MCF 10A (cell line): ENCODE measurements around the gene CA6. TPM values are rescaled to one million over a fixed set of nuclear protein-coding genes. Genes with fewer than 3 reads are reported as not detected.

Source experiments
- BruUV-seq: library from RNA; stranded (reverse); fragments of 400-500 nt; replicated peaks from 2 replicates; lab custom pipeline; 2021; lab: Mats Ljungman, UMichigan
- CTCF ChIA-PET: fragments of 300-600 bp; sonication (Branson Sonifier 250); formaldehyde crosslinking; extraction: SDS; loops from one replicate; lab custom pipeline; 2021; ENCODE audit warnings: antibody characterized with exemption, inconsistent platforms; lab: Yijun Ruan, JAX
- POLR2A ChIA-PET: fragments of 300-600, 350-650 bp; sonication (Branson Sonifier 250); formaldehyde crosslinking; extraction: SDS; loops from one replicate; lab custom pipeline; 2020; ENCODE audit warnings: antibody characterized with exemption, inconsistent platforms; lab: Yijun Ruan, JAX
- DNase-seq: peaks from one replicate; pipeline ENCODE4 v3.0.0-alpha.2; 2018; ENCODE audit not compliant: unreplicated experiment
- H3K27ac Mint-ChIP-seq: one replicate; pipeline ENCODE4 v1.8.0; 2022; ENCODE audit warnings: mild to moderate bottlenecking, low read depth, mixed read lengths; ENCODE audit not compliant: unreplicated experiment
- H3K27me3 Mint-ChIP-seq: one replicate; pipeline ENCODE4 v1.8.0; 2022; ENCODE audit warnings: mixed read lengths; ENCODE audit not compliant: insufficient read depth, unreplicated experiment
- H3K36me3 Mint-ChIP-seq: one replicate; pipeline ENCODE4 v1.8.0; 2022; ENCODE audit warnings: mild to moderate bottlenecking, moderate library complexity, mixed read lengths; ENCODE audit not compliant: insufficient read depth, unreplicated experiment
- H3K4me1 Mint-ChIP-seq: one replicate; pipeline ENCODE4 v1.8.0; 2022; ENCODE audit warnings: mixed read lengths; ENCODE audit not compliant: insufficient read depth, unreplicated experiment
- H3K4me3 Mint-ChIP-seq: one replicate; pipeline ENCODE4 v1.8.0; 2022; ENCODE audit warnings: mild to moderate bottlenecking, moderate library complexity, mixed read lengths; ENCODE audit not compliant: unreplicated experiment
- H3K9me3 Mint-ChIP-seq: one replicate; pipeline ENCODE4 v1.8.0; 2022; ENCODE audit warnings: mixed read lengths; ENCODE audit not compliant: unreplicated experiment
- intact Hi-C: fragments of 100-400 bp; cut with micrococcal nuclease; formaldehyde crosslinking; loops from 2 replicates; pipeline ENCODE4 v1.14.1; 2022
- total RNA-seq: library from RNA; stranded (reverse); gene quantifications from 2 replicates; pipeline ENCODE4 v1.2.3, GENCODE V29; 2022
- TF ChIP-seq, protein P1 (sequence below): fragments of 200-600 bp; IDR thresholded peaks from one replicate; pipeline ENCODE4 v1.8.0; 2022; ENCODE audit warnings: antibody characterized with exemption, mild to moderate bottlenecking; ENCODE audit not compliant: unreplicated experiment

The CA6 gene
- total RNA-seq, 1 experiment from 2014 or later, result not detected

- no peak for DNase-seq
- BruUV-seq, result no TSS peak
- no peak overlapping the region for H3K27ac Mint-ChIP-seq
- peaks cover 11% of the 10 kb centered on the region for H3K4me1 Mint-ChIP-seq
- H3K9me3 Mint-ChIP-seq, result peaks cover 11% of the 10 kb centered on the region
- POLR2A ChIA-PET, result interaction anchor here (0.8 kb wide), 1 partner anchor 36 kb away, joined by 3 read pairs; no protein-coding TSS in a partner anchor
- intact Hi-C loops, result no loop called here
- no peaks in the 10 kb centered on the region for H3K36me3 Mint-ChIP-seq
- H3K27me3 Mint-ChIP-seq, result no peaks in the 10 kb centered on the region
- TF ChIP-seq, protein P1, sequence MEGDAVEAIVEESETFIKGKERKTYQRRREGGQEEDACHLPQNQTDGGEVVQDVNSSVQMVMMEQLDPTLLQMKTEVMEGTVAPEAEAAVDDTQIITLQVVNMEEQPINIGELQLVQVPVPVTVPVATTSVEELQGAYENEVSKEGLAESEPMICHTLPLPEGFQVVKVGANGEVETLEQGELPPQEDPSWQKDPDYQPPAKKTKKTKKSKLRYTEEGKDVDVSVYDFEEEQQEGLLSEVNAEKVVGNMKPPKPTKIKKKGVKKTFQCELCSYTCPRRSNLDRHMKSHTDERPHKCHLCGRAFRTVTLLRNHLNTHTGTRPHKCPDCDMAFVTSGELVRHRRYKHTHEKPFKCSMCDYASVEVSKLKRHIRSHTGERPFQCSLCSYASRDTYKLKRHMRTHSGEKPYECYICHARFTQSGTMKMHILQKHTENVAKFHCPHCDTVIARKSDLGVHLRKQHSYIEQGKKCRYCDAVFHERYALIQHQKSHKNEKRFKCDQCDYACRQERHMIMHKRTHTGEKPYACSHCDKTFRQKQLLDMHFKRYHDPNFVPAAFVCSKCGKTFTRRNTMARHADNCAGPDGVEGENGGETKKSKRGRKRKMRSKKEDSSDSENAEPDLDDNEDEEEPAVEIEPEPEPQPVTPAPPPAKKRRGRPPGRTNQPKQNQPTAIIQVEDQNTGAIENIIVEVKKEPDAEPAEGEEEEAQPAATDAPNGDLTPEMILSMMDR, result no peak
- CTCF ChIA-PET, result interaction anchor here (1.1 to 2.4 kb wide), 2 partner anchors 21 to 49 kb away, joined by 3 to 12 read pairs; no protein-coding TSS in a partner anchor
- no peak overlapping the region for H3K4me3 Mint-ChIP-seq
These were observed 7.3 kb upstream of the CA6 start for GRCh38 chr1:8938232-8938999.

- no peak overlapping the region for H3K4me3 Mint-ChIP-seq
These were observed 6.7 kb upstream of the CA6 start for GRCh38 chr1:8939000-8939265.

DNA sequence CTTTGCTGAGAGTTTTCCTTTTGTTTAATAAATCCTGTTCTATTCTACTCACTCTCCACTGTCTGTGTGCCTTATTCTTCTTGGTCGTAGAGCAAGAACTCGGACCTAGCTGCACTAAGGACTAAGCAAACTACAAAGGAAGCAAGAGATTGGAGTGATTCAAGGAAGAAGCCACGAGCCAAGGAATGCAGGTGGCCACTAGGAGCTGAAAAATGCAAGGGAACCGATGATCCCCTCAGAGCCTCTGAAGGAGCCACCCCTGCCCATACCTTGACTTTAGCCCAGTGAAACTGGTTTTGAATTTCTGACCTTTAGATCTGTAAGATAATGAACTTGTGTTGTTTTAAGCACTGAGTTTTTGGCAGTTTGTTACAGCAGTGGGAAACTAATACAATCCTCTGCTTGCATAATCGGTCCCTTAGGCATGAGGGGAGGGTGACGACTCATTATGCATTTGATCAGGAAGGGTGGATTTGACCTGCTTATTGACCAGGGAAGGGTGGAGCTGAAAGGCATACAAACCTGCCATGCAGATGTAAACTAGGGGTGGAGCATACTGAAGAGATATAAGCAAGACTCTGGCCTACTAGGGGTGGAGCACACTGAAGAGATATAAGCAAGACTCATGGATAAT, 6.2 kb upstream of the CA6 start:
- Mint-ChIP-seq H3K4me1 (peaks cover 11% of the 10 kb centered on the region), H3K36me3 (no peaks in the 10 kb centered on the region), H3K9me3 (peaks cover 11% of the 10 kb centered on the region), H3K4me3 (no peak overlapping the region), H3K27me3 (no peaks in the 10 kb centered on the region), H3K27ac (no peak overlapping the region)
- TF ChIP-seq, protein P1, result no peak
- DNase-seq, result peak; percentile 63
- no TSS peak for BruUV-seq
- intact Hi-C loops, result no loop called here
- POLR2A ChIA-PET, result no interaction called here
- CTCF ChIA-PET, result interaction anchor here (0.9 to 2.4 kb wide), 2 partner anchors 22 to 49 kb away, joined by 3 to 12 read pairs; no protein-coding TSS in a partner anchor

More at GRCh38 chr1:8939000-8939265, 6.7 kb upstream of the CA6 start:
- no TSS peak for BruUV-seq
- no peak for DNase-seq
- intact Hi-C loops, result no loop called here
- peaks cover 11% of the 10 kb centered on the region for H3K4me1 Mint-ChIP-seq
- peaks cover 11% of the 10 kb centered on the region for H3K9me3 Mint-ChIP-seq
- H3K27ac Mint-ChIP-seq, result no peak overlapping the region
- H3K27me3 Mint-ChIP-seq, result no peaks in the 10 kb centered on the region
- ChIA-PET POLR2A (interaction anchor here (0.8 kb wide), 1 partner anchor 35 kb away, joined by 3 read pairs; no protein-coding TSS in a partner anchor), CTCF (interaction anchor here (2.4 kb wide), 1 partner anchor 21 kb away, joined by 12 read pairs; no protein-coding TSS in a partner anchor)
- no peaks in the 10 kb centered on the region for H3K36me3 Mint-ChIP-seq
- TF ChIP-seq, protein P1, result no peak

GRCh38 chr1:8941906-8942305, 3.8 kb upstream of the CA6 start:
- ChIA-PET CTCF (interaction anchor here (0.6 to 1.6 kb wide), 4 partner anchors 47 to 864 kb away, joined by 3 to 6 read pairs (median 4); no protein-coding TSS in a partner anchor), POLR2A (interaction anchor here (0.8 to 1.6 kb wide), 7 partner anchors 9 to 497 kb away, joined by 3 to 7 read pairs (median 3); no protein-coding TSS in a partner anchor)
- Mint-ChIP-seq H3K27me3 (no peaks in the 10 kb centered on the region), H3K27ac (peak overlapping the region; percentile 66), H3K4me1 (peaks cover 11% of the 10 kb centered on the region), H3K4me3 (no peak overlapping the region), H3K9me3 (peaks cover 11% of the 10 kb centered on the region), H3K36me3 (no peaks in the 10 kb centered on the region)
- no TSS peak for BruUV-seq
- peak; percentile 62 for DNase-seq
- intact Hi-C loops, result no loop called here
- TF ChIP-seq, protein P1, result no peak
